HepG2 (cell line): ENCODE data around the gene ADIPOR1. TPM values are rescaled to one million over a fixed set of nuclear protein-coding genes. Genes with fewer than 3 reads are reported as not detected.

Source experiments
- AGO2 ChIP-seq: fragments of 200-400 bp; formaldehyde crosslinking; optimal IDR thresholded peaks from 2 replicates; pipeline ENCODE3; 2017; ENCODE audit warnings: mild to moderate bottlenecking, low read depth, low read length, moderate library complexity
- DMAP1 ChIP-seq: IDR thresholded peaks from 2 replicates; pipeline ENCODE4 v1.6.1; 2016
- GABPA ChIP-seq, 2 experiments: IDR thresholded peaks; 2 replicates each; pipeline ENCODE4 v1.6.1; 2011 to 2016; ENCODE audit warnings: low read depth in 2 of 2, low read length in 1 of 2, missing biosample characterization in 1 of 2, missing genetic modification characterization in 1 of 2
- GATAD1 ChIP-seq: IDR thresholded peaks from 2 replicates; pipeline ENCODE4 v1.6.1; 2016; ENCODE audit warnings: missing genetic modification reagents, missing compliant biosample characterization
- GATAD2A ChIP-seq: IDR thresholded peaks from 2 replicates; pipeline ENCODE4 v1.6.1; 2016
- GFI1 ChIP-seq: sonication (generic); formaldehyde crosslinking; IDR thresholded peaks from 2 replicates; pipeline ENCODE4 v1.5.0; 2020; ENCODE audit warnings: missing genetic modification reagents, mild to moderate bottlenecking, borderline replicate concordance
- JARID2 ChIP-seq: sonication (generic); formaldehyde crosslinking; IDR thresholded peaks from 2 replicates; pipeline ENCODE4 v1.8.1; 2023; ENCODE audit warnings: missing genetic modification reagents, inconsistent platforms; ENCODE audit not compliant: insufficient replicate concordance
- MAX ChIP-seq: IDR thresholded peaks from 2 replicates; pipeline ENCODE4 v1.6.1; 2012; ENCODE audit warnings: inconsistent platforms
- MED1 ChIP-seq: sonication (generic); formaldehyde crosslinking; IDR thresholded peaks from 2 replicates; pipeline ENCODE4 v1.4.0; 2020; ENCODE audit warnings: missing genetic modification reagents
- MYC ChIP-seq: sonication (generic); formaldehyde crosslinking; IDR thresholded peaks from 2 replicates; pipeline ENCODE4 v1.9.0; 2021; ENCODE audit warnings: missing genetic modification reagents, borderline replicate concordance
- PPARG ChIP-seq: conservative IDR thresholded peaks from 2 replicates; pipeline ENCODE4 v1.6.1; 2016; ENCODE audit warnings: missing biosample characterization, missing genetic modification reagents
- PRMT3 ChIP-seq: sonication (generic); formaldehyde crosslinking; IDR thresholded peaks from 2 replicates; pipeline ENCODE4 v1.8.1; 2022; ENCODE audit warnings: low read depth, mild to moderate bottlenecking, moderate library complexity, missing genetic modification reagents, borderline replicate concordance
- SETDB1 ChIP-seq: sonication (generic); formaldehyde crosslinking; IDR thresholded peaks from 2 replicates; pipeline ENCODE4 v1.5.1; 2020; ENCODE audit warnings: missing genetic modification reagents, mild to moderate bottlenecking, borderline replicate concordance
- SNAI1 ChIP-seq: sonication (generic); formaldehyde crosslinking; IDR thresholded peaks from 2 replicates; pipeline ENCODE4 v1.5.0; 2020; ENCODE audit warnings: mild to moderate bottlenecking, missing genetic modification reagents, borderline replicate concordance
- SOX6 ChIP-seq, 2 experiments: fragments of 450-650 bp in 1 of 2; sonication (generic) in 1 of 2; formaldehyde crosslinking in 1 of 2; IDR thresholded peaks; 2 replicates each; pipeline versions ENCODE4 v1.4.0 to v1.6.1; 2017 to 2020; ENCODE audit warnings: antibody characterized with exemption in 1 of 2, mild to moderate bottlenecking in 1 of 2, missing genetic modification reagents in 1 of 2
- TMF1 ChIP-seq: sonication (generic); formaldehyde crosslinking; IDR thresholded peaks from 2 replicates; pipeline ENCODE4 v1.8.1; 2022; ENCODE audit warnings: low read depth, missing genetic modification reagents
- YEATS4 ChIP-seq: sonication (generic); formaldehyde crosslinking; IDR thresholded peaks from 2 replicates; pipeline ENCODE4 v1.4.0; 2020; ENCODE audit warnings: missing genetic modification reagents, borderline replicate concordance
- ZFP82 ChIP-seq: sonication (generic); formaldehyde crosslinking; IDR thresholded peaks from 2 replicates; pipeline ENCODE4 v1.5.1; 2020; ENCODE audit warnings: mild to moderate bottlenecking, missing genetic modification reagents, borderline replicate concordance
- ZNF124 ChIP-seq: sonication (generic); formaldehyde crosslinking; IDR thresholded peaks from 2 replicates; pipeline ENCODE4 v1.4.0; 2020; ENCODE audit warnings: missing genetic modification reagents
- ZNF280D ChIP-seq: sonication (generic); formaldehyde crosslinking; IDR thresholded peaks from 2 replicates; pipeline ENCODE4 v1.5.1; 2020; ENCODE audit warnings: mild to moderate bottlenecking, missing genetic modification reagents
- ZNF282 ChIP-seq: fragments of 450-650 bp; IDR thresholded peaks from 2 replicates; pipeline ENCODE4 v1.6.1; 2018; ENCODE audit not compliant: partially characterized antibody
- ZNF326 ChIP-seq: sonication (generic); formaldehyde crosslinking; IDR thresholded peaks from 2 replicates; pipeline ENCODE4 v1.4.0; 2020; ENCODE audit warnings: missing genetic modification reagents, borderline replicate concordance
- ZNF510 ChIP-seq: sonication (generic); formaldehyde crosslinking; IDR thresholded peaks from 2 replicates; pipeline ENCODE4 v1.4.0; 2020; ENCODE audit warnings: low read depth, mild to moderate bottlenecking, missing genetic modification reagents
- ZNF878 ChIP-seq: sonication (generic); formaldehyde crosslinking; IDR thresholded peaks from 2 replicates; pipeline ENCODE4 v1.8.1; 2023; ENCODE audit warnings: mild to moderate bottlenecking, missing genetic modification reagents, moderate library complexity
- ZUFSP ChIP-seq: sonication (generic); formaldehyde crosslinking; IDR thresholded peaks from 2 replicates; pipeline ENCODE4 v1.9.0; 2021; ENCODE audit warnings: missing genetic modification reagents, mild to moderate bottlenecking, borderline replicate concordance
- polyA plus RNA-seq, 8 experiments: library from polyadenylated mRNA; depleted of rRNA in 3 of 8; stranded (reverse) in 7 of 8; unstranded in 1 of 8; fragments of >200 nt; fragmentation: Illumina TruSeq in 4 of 8; extraction: Trizol in 4 of 8; gene quantifications; 2 replicates each; pipeline versions ENCODE4 v1.2.1 to v1.2.3, GENCODE V29; 2011 to 2016; ENCODE audit warnings: low read depth in 4 of 8, missing spikeins in 1 of 8, mixed read lengths in 1 of 8; ENCODE audit not compliant: insufficient read depth in 1 of 8
- total RNA-seq, 5 experiments: library from RNA; depleted of rRNA; stranded (reverse); fragments of >200 nt; fragmentation: Illumina TruSeq; extraction: Trizol; gene quantifications; 2 replicates each; pipeline ENCODE4 v1.2.3, GENCODE V29; 2016; ENCODE audit warnings: low read depth in 1 of 5

The ADIPOR1 gene
- total and polyA plus RNA-seq, 2 of the 13 experiments (the other 11 are each of a cell fraction or from before 2014, with no cell fraction given): 60.0 to 141 TPM

- no peak for TF ChIP-seq JARID2 (CRISPR knock-in tag)
- 0 out of 2 replicates have a peak, but pooled peaks have one; percentile 47 for TF ChIP-seq MED1 (CRISPR knock-in tag)
- TF ChIP-seq ZFP82 (CRISPR knock-in tag): no peak
- TF ChIP-seq TMF1: no peak
- TF ChIP-seq SETDB1 (CRISPR knock-in tag): no peak
- TF ChIP-seq SNAI1: no peak
- TF ChIP-seq ZNF510: peak; percentile 83; the same call in 1 of the 2 replicates
- peak; percentile 28; the same call in 1 of the 2 replicates for TF ChIP-seq GFI1 (CRISPR knock-in tag)
- TF ChIP-seq ZNF326 (CRISPR knock-in tag): no peak
- TF ChIP-seq GABPA (IDR thresholded peaks at IDR 0.05; ENCODE audit: low read depth, low read length): no peak
- TF ChIP-seq GABPA (CRISPR knock-in tag; IDR thresholded peaks at IDR 0.05; ENCODE audit: low read depth): peak; percentile 37
- TF ChIP-seq GATAD1 (CRISPR knock-in tag): peak; percentile 97
- peak; percentile 42; the same call in 1 of the 2 replicates for TF ChIP-seq GATAD2A (CRISPR knock-in tag)
- no peak for TF ChIP-seq PRMT3
- peak; percentile 81 for TF ChIP-seq MYC (CRISPR knock-in tag)
- no peak for TF ChIP-seq ZNF282
- no peak for TF ChIP-seq ZNF280D (CRISPR knock-in tag)
- no peak for TF ChIP-seq PPARG (CRISPR knock-in tag)
- no peak for TF ChIP-seq SOX6 (IDR thresholded peaks at IDR 0.05)
- no peak; the same call in 1 of the 2 replicates for TF ChIP-seq SOX6 (CRISPR knock-in tag; IDR thresholded peaks at IDR 0.05)
- no peak for TF ChIP-seq ZNF878 (CRISPR knock-in tag)
- TF ChIP-seq ZNF124: peak; percentile 50; the same call in 1 of the 2 replicates
- TF ChIP-seq DMAP1 (CRISPR knock-in tag): peak; percentile 72
- TF ChIP-seq MAX: peak; percentile 93
- peak; percentile 20 for TF ChIP-seq AGO2
- TF ChIP-seq YEATS4: 0 out of 2 replicates have a peak, but pooled peaks have one; percentile 27
- TF ChIP-seq ZUFSP: no peak
Observed at GRCh38 chr1:203006948-203007871, 49.1 kb upstream of the ADIPOR1 start, which contains the start of gene TMEM183A (continued).
